Sciatic nerve (tissue), 2 donors: Measurements from ENCODE around the gene ALPI. TPM values are rescaled to one million over a fixed set of nuclear protein-coding genes. Genes with fewer than 3 reads are reported as not detected.
"Not testable (repeated sequence)": the region's sequence is repeated elsewhere in the genome, so short reads cannot be mapped to it uniquely, and the experiment has no call there.

ENCODE experiments used
- ATAC-seq: fragments of 200-7000 bp; cut with Tn5 transposase; one replicate; pipeline ENCODE4 v1.9.1; 2020; ENCODE audit warnings: mild to moderate bottlenecking, moderate library complexity
- DNase-seq: peaks from one replicate; pipeline ENCODE4 v3.0.0-alpha.2; 2020; ENCODE audit warnings: low spot score
- intact Hi-C: fragments of 100-400 bp; cut with DNase I; formaldehyde crosslinking; loops from one replicate; pipeline ENCODE4 v1.14.2; 2022
- total RNA-seq: library from RNA; stranded (reverse); fragmentation: NEBNext Ultra II Directional; extraction: Animal tissue kit (Norgen Biotek cat#: 25700); gene quantifications from one replicate; pipeline ENCODE4 v1.2.1, GENCODE V29; 2021
- donor health status: DM: no; HTN: no; CAD: no.
- donor health status: DM: no; HTN: no; CAD: no.

ALPI gene
- total RNA-seq, 1 donor from 2014 or later, result not detected

GRCh38 chr2:232419245-232420072, 36.5 kb upstream of the ALPI start:
- ATAC-seq (no peak), DNase-seq (peak; percentile 25)
- intact Hi-C loops, result no loop called here

GRCh38 chr2:232420073-232420454, 35.9 kb upstream of the ALPI start:
- intact Hi-C loops, result no loop called here
- no peak for ATAC-seq

GRCh38 chr2:232420463-232421188, 35.3 kb upstream of the ALPI start:
- intact Hi-C loops, result no loop called here
- peak; percentile 53 for DNase-seq
- ATAC-seq, result no peak

More at GRCh38 chr2:232420073-232420454, 35.9 kb upstream of the ALPI start:
- peak; percentile 12 for DNase-seq

GRCh38 chr2:232421189-232421785, 34.7 kb upstream of the ALPI start:
- DNase-seq, result peak; percentile 35
- intact Hi-C loops, result no loop called here
- no peak for ATAC-seq

GRCh38 chr2:232422051-232422450, 33.9 kb upstream of the ALPI start:
- DNase-seq, result peak; percentile 10
- no peak for ATAC-seq
- intact Hi-C loops, result no loop called here

GRCh38 chr2:232422996-232423395, 33.0 kb upstream of the ALPI start:
- DNase-seq, intact Hi-C loops, ATAC-seq: not testable (repeated sequence)

- ATAC-seq, result not testable (repeated sequence)
- DNase-seq, result peak; percentile 3
These were observed 32.5 kb upstream of the ALPI start for GRCh38 chr2:232423407-232423806.

GRCh38 chr2:232431705-232432590, 24.0 kb upstream of the ALPI start:
- no peak for DNase-seq
- intact Hi-C loops, result no loop called here
- no peak for ATAC-seq

More at GRCh38 chr2:232423407-232423806, 32.5 kb upstream of the ALPI start:
- intact Hi-C loops, result not testable (repeated sequence)

- ATAC-seq (no peak), DNase-seq (no peak)
- intact Hi-C loops, result no loop called here
These were observed 23.3 kb upstream of the ALPI start for GRCh38 chr2:232432598-232433184.

GRCh38 chr2:232433622-232434021, 22.3 kb upstream of the ALPI start:
- DNase-seq, ATAC-seq, intact Hi-C loops: not testable (repeated sequence)

- no peak for DNase-seq
- intact Hi-C loops, result no loop called here
- no peak for ATAC-seq
These were observed 21.9 kb upstream of the ALPI start for GRCh38 chr2:232434091-232434490.

GRCh38 chr2:232434563-232435374, 21.2 kb upstream of the ALPI start:
- ATAC-seq, result no peak
- DNase-seq, result no peak
- intact Hi-C loops, result loop anchor here (5.0 kb wide), 1 partner anchor 527 kb away; no protein-coding TSS in a partner anchor

GRCh38 chr2:232435375-232435648, 20.6 kb upstream of the ALPI start:
- ATAC-seq, result no peak
- no peak for DNase-seq
- intact Hi-C loops, result loop anchor here (5.0 kb wide), 1 partner anchor 528 kb away; no protein-coding TSS in a partner anchor

GRCh38 chr2:232435805-232436204, 20.1 kb upstream of the ALPI start:
- intact Hi-C loops, result loop anchor here (5.0 kb wide), 1 partner anchor 529 kb away; no protein-coding TSS in a partner anchor
- DNase-seq, result no peak
- no peak for ATAC-seq

GRCh38 chr2:232436381-232437194, 19.4 kb upstream of the ALPI start:
- intact Hi-C loops, result loop anchor here (5.0 kb wide), 1 partner anchor 529 kb away; no protein-coding TSS in a partner anchor
- DNase-seq (no peak), ATAC-seq (no peak)

GRCh38 chr2:232437195-232437571, 18.8 kb upstream of the ALPI start:
- no peak for DNase-seq

GRCh38 chr2:232438091-232438490, 17.9 kb upstream of the ALPI start:
- intact Hi-C loops, result loop anchor here (5.0 kb wide), 1 partner anchor 531 kb away; no protein-coding TSS in a partner anchor
- no peak for DNase-seq

More at GRCh38 chr2:232437195-232437571, 18.8 kb upstream of the ALPI start:
- ATAC-seq, result no peak
- intact Hi-C loops, result loop anchor here (5.0 kb wide), 1 partner anchor 530 kb away; no protein-coding TSS in a partner anchor

More at GRCh38 chr2:232438091-232438490, 17.9 kb upstream of the ALPI start:
- no peak for ATAC-seq
